NCI-H2196 treated with DMSO at 0.1 percent for 48 hours (cell line): ENCODE data around the gene FAM163B.

Experiments used
- DNase-seq: peaks from one replicate; lab custom pipeline; 2025; ENCODE audit not compliant: unreplicated experiment; lab: John Stamatoyannopoulos, UW

The FAM163B gene

GRCh38 chr9:133600739-133601138 is 8.4 kb downstream of the FAM163B start:
- DNase-seq, result no peak

- no peak for DNase-seq
Observed at GRCh38 chr9:133599470-133600173, 9.6 kb downstream of the FAM163B start.

- DNase-seq, result no peak
Observed at GRCh38 chr9:133598978-133599377, 10.2 kb downstream of the FAM163B start.

- no peak for DNase-seq
Observed at GRCh38 chr9:133597316-133597957, 11.8 kb downstream of the FAM163B start.

GRCh38 chr9:133595910-133596309 is 13.3 kb downstream of the FAM163B start:
- DNase-seq, result no peak

GRCh38 chr9:133594310-133594709 is 14.9 kb downstream of the FAM163B start:
- DNase-seq, result no peak

- no peak for DNase-seq
Observed at GRCh38 chr9:133593587-133594253, 15.5 kb downstream of the FAM163B start.

GRCh38 chr9:133592731-133593409 is 16.3 kb downstream of the FAM163B start:
- DNase-seq, result no peak

GRCh38 chr9:133591985-133592384 is 17.2 kb downstream of the FAM163B start:
- no peak for DNase-seq

GRCh38 chr9:133591116-133591910 is 17.9 kb downstream of the FAM163B start:
- peak; percentile 89 for DNase-seq

- DNase-seq, result no peak
Observed at GRCh38 chr9:133590231-133590855, 18.8 kb downstream of the FAM163B start.

- DNase-seq, result no peak
Observed at GRCh38 chr9:133589454-133590227, 19.5 kb downstream of the FAM163B start.

- no peak for DNase-seq
Observed at GRCh38 chr9:133587466-133587865, 21.7 kb downstream of the FAM163B start.

GRCh38 chr9:133587051-133587450 is 22.1 kb downstream of the FAM163B start:
- DNase-seq, result no peak

- DNase-seq, result no peak
Observed at GRCh38 chr9:133585481-133586351, 23.5 kb downstream of the FAM163B start.

GRCh38 chr9:133584559-133585476 is 24.4 kb downstream of the FAM163B start:
- peak; percentile 62 for DNase-seq

- no peak for DNase-seq
Observed at GRCh38 chr9:133584167-133584558, 25.0 kb downstream of the FAM163B start.

- DNase-seq, result no peak
Observed at GRCh38 chr9:133583586-133583985, 25.6 kb downstream of the FAM163B start.
